ENCODE measurements around the gene ZNF610.
A peak's percentile ranks its signal among the peaks of the same experiment; 100 is the strongest.

Gene ZNF610

GRCh38 chr19:52398081-52398441 lies 62.0 kb downstream of the ZNF610 start:
- peak; percentile 22 for DNase-seq

GRCh38 chr19:52410276-52410675 lies 74.2 kb downstream of the ZNF610 start:
- DNase-seq = no peak

DNA sequence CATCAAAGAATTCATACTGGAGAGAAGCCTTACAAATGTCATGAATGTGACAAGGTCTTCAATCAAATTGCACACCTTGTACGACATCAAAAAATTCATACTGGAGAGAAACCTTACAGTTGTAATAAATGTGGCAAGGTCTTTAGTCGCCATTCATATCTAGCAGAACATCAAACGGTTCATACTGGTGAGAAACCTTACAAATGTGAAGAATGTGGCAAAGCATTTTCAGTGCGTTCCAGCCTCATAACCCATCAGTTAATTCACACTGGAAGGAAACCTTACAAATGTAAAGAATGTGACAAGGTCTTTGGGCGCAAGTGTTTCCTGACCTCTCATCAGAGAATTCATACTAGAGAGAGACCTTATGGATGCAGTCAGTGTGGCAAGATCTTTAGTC lies 79.7 kb downstream of the ZNF610 start:
- no peak for DNase-seq
